HPDE6-E6E7 (cell line): Measurements from ENCODE around the gene TMPRSS3.

Experiments used
- DNase-seq: peaks from one replicate; pipeline ENCODE4 v3.0.0; 2011; ENCODE audit warnings: missing footprints; ENCODE audit errors: extremely low spot score

Gene TMPRSS3

DNA sequence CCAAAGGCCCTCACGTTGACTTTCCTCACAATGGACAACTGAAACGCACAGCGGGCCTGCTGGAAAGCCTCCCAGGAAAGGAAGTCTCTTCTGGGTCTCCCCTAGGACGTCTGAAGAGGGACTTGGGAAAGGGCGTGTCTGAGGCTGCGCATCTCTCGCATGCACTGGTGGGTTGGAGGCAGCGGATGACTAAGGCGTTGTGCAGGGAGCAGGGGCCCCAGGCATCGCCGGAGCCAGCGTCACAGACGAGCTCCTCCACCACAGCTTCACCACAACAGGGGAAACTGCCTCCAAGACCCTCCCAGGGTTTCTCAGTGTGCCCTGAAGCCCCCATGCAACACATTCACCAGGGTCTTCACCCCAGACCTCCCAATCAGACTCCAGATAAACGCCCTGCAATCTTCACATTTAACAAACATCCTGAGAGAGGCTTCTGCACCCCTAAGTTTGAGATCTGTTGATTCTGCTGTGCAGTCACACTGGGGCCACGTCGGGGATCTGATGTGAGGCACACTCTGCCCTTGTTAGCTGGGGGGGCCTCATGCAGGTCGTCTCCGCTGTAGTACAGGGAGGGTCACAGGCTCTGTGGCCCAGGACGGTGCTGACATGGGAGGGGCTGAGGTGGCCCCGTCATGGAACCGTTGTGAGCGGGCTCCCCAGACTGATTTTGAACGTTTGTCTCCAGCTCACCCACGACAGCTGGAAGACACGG, 22.5 kb downstream of the TMPRSS3 start:
- no peak for DNase-seq

DNA sequence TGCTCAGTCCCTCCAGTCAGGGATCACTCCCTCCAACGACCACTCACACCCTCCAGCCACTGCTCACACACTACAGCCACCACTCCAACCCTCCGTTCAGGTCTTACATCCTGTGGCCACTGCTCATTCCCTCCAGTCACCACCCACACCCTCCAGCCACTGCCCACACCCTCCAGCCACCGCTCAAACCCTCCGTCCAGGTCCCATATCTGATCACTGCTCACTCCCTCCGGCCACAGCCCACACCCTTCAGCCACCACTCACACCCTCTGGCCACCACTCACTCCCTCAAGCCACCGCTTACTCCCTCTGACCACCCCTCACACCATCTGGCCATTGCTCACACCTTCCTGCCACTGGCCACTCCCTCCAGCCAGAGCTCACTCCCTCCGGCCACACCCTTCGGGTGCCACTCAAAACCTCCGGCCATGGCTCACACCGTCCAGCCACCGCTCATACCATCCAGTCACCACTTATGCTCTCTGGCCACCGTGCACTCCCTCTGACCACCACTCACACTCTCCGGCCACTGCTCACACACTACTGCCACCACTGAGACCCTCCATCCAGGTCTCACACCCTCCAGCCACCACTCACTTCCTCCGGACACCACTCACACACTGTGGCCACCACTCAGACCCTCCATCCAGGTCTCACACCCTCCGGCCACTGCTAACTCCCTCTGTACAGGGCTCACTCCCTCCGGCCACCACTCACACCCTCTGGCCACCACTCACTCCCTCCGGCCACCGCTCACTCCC, 24.8 kb downstream of the TMPRSS3 start:
- DNase-seq = no peak

DNA sequence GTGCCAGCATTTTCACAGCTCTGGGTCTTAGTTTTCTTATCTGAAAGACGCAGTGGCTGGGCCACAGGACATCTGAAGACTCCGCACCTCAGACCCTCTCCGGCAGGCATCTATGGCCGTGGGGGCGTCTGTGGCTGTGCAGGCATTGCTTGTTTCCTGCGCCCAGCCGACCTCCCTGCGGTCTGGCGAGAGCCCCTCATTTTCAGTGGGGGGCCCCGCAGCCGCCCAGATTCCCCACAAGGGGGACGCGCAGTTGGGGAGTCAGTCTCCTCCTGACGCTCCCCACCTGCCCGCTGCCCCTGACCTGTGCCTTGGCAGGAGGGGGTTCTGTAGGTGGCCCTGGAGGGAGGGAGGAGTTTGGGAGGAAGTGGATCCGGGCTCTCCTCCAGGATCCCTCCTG, 26.0 kb downstream of the TMPRSS3 start:
- DNase-seq = no peak

DNA sequence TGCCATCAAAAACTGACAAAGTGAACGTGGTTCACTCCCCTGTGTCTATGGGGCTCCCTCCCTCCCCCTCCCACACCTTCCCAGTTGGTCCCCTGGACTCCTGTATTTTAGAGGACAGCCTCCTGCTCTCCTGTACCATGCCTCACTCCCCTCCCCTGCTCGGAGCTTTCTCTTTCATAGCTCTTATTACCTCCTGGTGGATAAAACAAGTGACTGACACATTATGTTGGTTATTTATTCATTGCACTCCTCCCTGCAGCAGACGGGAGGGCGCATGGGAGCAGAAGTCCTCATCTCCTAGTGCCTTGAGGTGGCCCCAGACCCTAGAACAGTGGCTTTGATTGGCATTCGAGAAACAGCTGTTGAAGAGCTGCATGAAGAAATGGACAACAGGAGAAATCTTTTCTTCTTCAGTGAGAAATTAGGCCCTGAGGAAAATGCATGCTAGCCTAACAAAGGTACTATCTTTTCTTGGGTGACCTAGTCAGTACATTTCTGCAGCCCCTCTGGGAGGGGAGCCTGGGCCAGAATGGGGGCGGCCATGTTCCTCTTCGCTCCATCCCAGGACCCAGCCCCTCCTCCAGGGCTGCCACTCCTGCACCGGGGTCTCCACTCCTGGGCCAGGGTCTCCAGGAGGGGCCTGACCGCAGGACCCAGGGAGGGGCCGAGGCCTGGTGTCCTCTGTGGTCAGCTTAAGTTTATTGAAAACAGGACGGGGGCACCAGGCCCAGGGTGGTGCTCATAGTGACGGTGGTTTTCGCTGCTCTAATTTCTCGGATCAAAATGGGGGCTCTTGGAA, 28.3 kb downstream of the TMPRSS3 start:
- no peak for DNase-seq

DNA sequence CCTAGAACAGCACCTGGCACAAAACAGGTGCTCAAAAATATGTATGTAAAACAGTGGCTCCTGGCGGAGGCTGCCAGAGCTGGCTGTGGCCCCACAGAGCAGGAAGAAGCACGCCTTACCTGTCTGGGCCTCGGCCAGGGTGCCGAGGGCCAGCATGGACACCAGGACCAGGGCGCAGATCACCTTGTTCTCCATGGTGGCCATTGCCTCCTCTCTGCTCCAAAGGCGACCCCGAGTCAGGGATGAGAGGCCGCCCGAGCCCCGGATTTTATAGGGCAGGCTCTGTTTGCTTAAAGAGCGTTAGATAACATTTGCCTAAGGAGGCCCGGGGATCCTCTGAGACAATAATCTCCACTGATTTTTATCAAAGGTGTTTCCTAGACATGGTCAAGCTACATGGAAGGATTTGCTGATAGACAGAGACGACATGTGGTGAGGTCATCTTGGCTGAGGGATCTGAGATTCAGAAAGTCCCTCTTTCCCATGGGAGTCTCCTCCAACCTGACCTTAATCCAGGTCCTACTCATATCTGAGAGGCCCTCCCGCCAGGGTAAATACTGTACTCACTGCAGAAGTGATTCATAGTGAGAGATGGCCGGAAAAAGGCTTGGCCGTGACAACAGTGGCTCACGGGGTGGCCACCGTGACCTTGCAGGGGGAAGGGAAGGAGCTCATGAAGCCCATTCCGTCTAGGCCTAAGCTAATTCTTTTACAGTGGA, 29.4 kb downstream of the TMPRSS3 start, which contains the start of gene TFF1:
Gene TFF1 (minus strand): TSS at position 244 of the 719 bp plus-strand sequence. CDS start 40 bp downstream, at position 204.
- DNase-seq = no peak

DNA sequence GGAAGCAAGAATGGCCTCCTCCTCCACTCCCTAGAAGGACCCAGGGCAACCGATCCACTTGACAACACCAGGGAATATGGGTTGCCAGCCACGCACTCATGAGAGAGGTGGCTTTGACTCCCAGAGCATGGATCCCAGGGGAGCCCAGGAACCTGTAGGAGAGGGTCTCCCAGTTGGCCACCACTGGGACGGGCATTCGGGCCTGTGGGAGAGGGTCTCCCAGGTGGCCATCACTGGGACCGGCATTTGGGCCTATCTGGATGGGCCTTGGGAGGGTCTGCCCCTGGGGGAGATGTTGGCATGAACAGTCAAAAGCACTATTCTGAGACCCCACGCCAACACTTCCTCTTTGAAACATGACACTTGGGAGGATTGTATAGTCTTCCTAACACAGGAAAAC, 30.1 kb downstream of the TMPRSS3 start:
- DNase-seq = no peak

DNA sequence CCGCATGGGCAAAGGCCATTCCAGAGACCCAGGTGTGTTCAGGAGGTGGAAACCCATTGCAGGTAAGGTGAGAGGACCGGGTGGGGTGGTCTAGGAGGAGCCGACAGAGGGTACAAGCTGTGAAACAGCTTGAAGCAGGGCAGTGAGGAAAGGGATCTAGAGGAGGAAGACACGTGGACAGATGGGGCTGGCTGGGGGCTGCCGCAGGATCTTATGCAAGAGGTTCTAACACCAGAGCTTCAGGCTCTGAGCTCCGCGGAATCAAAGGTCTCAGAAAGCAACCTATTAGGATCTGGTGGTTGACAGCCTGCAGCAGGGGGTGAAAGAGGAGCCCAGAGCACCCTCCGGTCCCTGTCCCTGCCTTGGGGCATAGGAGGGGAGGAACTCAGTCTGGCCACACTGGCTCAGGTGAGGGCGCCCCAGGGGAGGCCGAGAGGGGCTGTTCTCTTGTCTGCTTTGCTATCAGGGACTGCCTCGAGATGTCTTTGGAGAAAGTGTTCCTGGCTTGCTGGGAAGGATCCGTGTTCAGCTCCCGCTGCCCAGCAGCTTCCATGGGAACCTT, 31.5 kb downstream of the TMPRSS3 start:
- DNase-seq = no peak

DNA sequence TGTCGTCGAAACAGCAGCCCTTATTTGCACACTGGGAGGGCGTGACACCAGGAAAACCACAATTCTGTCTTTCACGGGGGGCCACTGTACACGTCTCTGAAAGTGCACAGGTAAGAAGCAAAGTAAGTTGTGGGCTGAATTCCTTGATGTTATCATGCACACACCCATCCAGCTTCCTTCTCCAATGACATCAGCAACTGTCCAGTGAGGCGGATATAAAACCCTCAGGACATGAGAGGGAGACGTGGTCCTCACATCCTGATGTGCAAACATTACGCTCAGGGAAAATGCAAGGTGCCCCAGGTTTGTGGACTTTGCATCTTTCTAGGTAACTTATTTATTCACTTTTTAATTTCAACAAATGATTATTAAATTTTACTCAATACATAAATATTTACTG, 32.5 kb downstream of the TMPRSS3 start:
- DNase-seq = no peak

DNA sequence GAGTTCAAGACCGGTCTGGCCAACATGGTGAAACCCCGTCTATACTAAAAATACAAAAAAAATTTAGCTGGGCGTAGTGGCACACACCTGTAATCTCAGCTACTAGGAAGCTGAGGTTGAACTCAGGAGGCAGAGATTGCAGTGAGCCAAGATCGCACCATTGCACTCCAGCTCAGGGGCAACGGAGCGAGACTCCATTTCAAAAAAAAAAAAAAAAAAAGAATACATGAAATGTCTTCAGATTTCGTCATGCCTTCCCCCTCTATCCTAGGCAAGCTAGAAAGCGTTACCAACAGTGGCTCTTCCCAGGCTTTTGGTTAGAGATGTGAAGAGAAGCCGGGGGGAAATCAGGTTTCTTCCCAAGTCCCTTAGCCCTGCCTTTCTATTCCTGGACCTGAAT, 33.2 kb downstream of the TMPRSS3 start:
- no peak for DNase-seq

DNA sequence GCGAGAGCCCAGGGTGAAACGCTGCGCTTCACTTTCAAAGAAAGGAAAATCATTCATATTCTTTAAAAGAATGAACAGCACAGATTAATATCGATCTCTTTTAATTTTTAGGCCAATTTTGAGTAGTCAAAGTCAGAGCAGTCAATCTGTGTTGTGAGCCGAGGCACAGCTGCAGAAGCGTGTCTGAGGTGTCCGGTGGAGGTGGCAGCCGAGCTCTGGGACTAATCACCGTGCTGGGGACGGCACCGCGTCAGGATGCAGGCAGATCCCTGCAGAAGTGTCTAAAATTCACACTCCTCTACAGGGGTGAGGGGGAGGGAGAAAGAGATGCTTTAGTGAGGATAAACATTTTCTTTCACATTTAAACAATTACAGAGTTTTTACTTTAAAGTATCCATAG, 33.7 kb downstream of the TMPRSS3 start:
- DNase-seq = no peak

DNA sequence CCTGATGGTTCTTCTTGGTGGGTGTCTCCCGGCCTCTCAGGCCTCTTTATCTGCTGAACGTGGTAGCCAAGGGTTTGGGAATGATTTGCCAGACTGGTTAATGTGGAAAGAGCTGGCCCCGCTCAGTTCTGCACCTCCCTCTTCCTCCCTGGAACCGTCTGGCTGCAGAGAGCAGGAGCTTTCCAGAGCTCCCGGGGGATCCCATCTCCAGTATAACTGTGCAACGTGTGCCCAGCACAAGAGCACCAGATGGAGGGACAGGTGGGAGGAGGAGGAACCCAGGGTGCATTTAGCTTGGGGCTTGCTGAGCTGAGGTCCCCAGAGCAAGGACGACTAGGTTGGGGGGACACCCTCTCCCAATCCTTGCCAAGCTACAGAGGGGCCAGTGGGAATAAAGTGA, 34.6 kb downstream of the TMPRSS3 start:
- no peak for DNase-seq

DNA sequence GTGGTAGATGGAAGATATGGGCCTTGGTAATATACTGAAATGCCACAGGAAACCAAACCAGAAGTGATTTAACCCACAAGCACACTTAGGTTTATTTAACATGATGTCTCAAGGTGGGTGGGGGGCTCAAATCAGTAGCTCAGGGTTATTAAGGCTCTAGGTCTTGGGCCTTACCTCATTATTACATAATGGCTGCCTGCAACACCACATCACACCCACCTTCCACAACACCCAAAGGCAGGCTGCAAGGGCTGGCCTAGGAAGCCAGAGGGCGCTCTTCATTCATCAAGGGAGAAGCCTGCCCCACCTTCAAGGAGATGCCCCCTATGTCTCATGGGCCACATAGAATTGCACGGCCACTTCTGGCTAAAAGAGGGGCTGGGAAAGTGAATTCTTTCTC, 35.5 kb downstream of the TMPRSS3 start:
- no peak for DNase-seq

DNA sequence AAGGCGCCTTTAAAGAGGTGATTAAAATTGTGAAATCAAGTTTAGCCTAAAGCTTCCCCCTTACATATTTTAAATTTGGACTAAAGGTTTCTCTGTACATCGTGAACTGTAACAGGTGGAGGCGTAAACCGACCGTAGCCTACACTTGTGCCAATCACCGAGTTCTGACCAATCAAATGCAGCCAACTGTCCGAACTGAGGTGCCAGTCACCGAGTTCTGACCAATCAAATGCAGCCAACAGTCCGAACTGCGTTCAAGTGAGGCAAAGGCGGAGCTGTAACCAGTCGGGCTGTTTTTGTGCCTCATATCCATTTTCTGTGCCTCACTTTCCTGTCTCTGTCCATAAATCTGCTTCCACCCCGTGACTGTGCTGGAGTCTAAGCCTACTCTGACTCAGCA, 36.9 kb downstream of the TMPRSS3 start:
- no peak for DNase-seq

DNA sequence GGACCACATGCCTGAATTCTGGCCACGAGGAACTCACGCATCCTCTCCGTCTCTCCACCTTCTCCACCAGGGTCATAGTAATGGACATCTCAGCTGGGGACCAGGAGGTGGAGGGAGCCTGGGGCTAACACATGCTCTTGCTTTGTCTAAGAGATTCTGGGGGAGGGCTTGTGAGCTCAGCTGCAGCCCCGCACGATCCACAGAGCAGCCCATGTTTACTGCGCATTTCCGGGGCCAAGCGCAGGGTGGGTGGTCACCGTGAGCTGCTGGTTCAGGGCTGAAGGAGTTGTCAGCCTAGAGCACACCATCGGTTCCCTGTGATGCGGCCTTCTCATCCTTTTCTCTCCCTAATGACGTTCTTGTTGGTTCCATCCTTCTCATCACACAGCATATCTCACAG, 37.6 kb downstream of the TMPRSS3 start:
- DNase-seq = no peak

DNA sequence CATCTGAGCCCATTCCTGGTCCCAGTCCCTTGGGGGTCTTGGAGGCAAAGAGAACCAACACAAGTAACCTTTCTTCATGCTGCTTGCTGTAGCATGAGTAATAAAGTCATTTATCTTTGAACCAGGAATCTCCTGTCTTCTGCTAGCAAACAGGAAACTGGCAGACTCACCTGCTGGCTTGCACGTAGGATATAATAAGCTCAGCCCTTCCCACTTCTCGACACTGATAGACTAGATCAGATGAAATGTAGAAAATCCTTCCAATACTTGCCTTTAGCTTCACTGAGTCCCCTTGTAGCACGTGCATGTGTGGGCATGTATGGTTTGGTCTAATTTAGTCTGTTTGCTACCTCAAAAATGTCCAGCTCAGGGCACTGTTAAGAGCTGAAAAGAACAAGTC, 38.5 kb downstream of the TMPRSS3 start:
- no peak for DNase-seq

DNA sequence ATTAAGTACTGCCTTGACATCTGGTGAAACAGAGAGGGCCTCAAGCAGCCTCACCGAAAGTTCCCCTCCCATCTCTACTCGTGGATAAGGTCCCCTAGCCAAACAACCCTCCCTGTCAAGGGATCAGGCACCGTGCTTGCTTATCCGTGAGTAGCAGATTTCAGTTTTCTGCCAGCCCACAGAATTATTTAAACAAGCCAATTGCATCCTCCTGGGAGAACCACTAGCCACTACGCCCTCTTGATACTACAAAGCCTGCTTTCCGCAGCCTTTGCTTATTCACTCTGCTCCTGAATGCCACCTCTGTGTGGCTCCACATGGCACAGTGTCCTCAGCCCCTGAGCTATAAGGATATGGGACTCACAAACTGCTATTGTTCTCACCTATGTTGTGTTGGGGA, 39.2 kb downstream of the TMPRSS3 start:
- DNase-seq = no peak

DNA sequence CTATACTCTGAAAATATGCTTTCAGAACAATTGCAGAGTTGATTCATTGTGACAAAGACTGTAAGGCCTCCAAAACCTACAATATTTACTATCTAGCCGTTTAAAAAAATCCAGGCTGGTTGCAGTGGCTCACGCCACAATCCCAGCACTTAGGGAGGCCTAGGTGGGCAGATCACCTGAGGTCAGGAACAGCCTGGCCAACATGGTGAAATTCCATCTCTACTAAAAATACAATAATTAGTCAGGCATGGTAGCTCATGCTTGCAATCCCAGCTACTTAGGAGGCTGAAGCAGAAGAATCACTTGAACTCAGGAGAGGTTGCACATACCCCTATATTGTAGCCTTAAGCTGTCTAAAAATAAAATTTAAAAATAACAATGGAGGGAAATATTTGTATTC, 39.8 kb downstream of the TMPRSS3 start:
- no peak for DNase-seq

DNA sequence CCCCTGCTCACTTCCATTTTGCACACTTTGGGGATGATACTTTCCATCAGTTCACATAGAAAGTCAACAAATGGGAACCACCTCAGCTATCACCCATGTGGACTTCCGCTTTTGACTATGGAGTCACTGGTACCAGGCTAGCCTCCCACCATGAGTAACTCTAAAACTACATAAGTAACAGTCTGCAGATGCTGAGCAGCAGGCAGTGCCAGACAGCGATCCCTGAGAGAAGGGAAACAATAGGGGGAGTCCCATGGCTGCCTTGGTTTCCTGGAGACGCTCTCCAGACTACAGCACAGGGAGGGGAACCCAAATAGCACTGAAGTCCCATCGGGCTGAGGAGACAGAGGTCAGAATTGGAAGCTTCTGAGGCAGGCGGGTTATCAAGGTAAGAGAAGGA, 42.2 kb downstream of the TMPRSS3 start:
- DNase-seq = no peak

DNA sequence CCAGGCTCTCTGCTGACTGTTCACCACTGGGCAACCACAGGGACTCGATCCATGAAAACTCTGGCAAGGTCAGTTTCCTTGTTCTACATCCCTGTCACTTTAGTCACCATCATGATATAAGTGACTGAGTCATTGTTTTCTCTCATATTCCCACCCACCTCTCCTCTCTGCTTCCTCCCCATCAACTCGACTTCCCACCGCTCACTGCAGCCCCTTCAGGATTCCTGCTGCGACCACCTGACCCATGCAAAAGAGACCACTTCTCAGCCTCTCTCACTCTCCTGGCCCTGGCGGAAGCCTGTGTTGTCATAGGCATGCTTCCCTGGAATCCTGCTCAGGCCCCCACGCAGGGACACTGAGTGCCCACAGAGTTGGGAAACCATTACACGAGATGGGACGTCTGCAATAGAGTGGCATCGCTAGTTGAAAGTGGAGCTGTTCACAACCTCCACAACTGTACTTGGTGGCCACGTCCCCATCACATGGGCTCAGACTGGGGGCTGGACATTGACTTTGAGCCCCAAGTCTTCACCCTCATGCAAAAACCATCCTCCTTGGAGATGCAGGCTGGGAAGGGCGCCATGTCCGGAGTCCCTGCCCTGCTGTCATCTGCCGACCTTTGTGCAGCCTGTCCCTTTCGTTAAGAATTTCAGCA, 43.3 kb downstream of the TMPRSS3 start:
- DNase-seq = no peak

DNA sequence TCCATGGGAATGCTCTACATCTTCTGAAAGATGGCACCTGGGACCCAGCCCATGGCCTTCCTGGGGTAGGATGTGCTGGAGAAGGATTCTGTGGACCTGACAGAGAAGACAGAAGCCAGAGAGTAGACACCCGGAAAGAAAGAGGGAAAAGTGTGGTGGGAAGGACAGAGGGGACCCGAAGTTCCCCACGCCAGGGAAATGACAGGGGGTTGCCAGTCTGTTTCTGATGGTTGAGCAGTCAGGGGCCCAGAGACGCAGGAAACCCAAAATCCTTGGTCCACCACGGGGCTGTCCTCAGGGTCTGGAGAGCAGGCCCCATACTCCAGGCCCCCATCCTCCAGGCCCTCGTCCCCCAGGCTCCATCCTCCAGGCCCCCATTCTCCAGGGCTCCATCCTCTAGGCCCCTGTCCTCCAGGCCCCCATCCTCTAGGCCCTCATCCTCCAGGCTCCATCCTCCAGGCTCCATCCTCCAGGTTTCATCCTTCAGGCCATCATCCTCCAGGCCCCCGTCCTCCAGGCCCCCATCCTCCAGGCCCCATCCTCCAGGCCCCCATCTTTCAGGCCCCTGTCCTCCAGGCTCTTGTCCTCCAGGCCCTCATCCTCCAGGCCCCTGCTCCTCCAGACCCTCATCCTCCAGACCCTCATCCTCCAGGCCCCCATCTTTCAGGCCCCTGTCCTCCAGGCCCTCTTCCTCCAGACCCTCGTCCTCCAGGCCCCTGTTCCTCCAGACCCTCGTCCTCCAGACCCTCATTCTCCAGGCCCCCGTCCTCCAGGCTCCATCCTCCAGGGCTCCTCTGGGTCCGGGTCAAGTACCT, 44.0 kb downstream of the TMPRSS3 start:
- DNase-seq = no peak
